SK-N-SH treated with all-trans-retinoic acid at 6 μM for 48 hours (cell line): ENCODE measurements around the gene RPLP1.

Experiments
- ATAC-seq: fragments of 200-7000 bp; cut with Tn5 transposase; 3 replicates; pipeline ENCODE4 v1.9.1; 2020; ENCODE audit warnings: mild to moderate bottlenecking, moderate library complexity
- ARNTL ChIP-seq: fragments of 450-650 bp; formaldehyde crosslinking; IDR thresholded peaks from 2 replicates; pipeline ENCODE4 v1.5.0; 2020; ENCODE audit warnings: low read depth, mild to moderate bottlenecking, moderate library complexity, borderline replicate concordance
- BACH2 ChIP-seq: fragments of 250-450 bp; sonication (Bioruptor Pico); IDR thresholded peaks from 2 replicates; pipeline ENCODE4 v1.9.0; 2021; ENCODE audit warnings: mild to moderate bottlenecking, borderline replicate concordance
- CREB5 ChIP-seq: fragments of 250-450 bp; sonication (Bioruptor Pico); IDR thresholded peaks from 2 replicates; pipeline ENCODE4 v1.5.1; 2020; ENCODE audit warnings: low read depth, mild to moderate bottlenecking, moderate library complexity
- CSDC2 ChIP-seq: fragments of 250-450 bp; sonication (Bioruptor Pico); IDR thresholded peaks from 2 replicates; pipeline ENCODE4 v1.5.0; 2020; ENCODE audit warnings: mild to moderate bottlenecking, moderate library complexity
- CSRNP3 ChIP-seq: fragments of 250-450 bp; sonication (Bioruptor Pico); IDR thresholded peaks from 2 replicates; pipeline ENCODE4 v1.5.1; 2021; ENCODE audit warnings: mild to moderate bottlenecking, moderate library complexity
- ESRRG ChIP-seq: fragments of 250-450 bp; sonication (Bioruptor Pico); IDR thresholded peaks from 2 replicates; pipeline ENCODE4 v1.6.1; 2021; ENCODE audit warnings: mild to moderate bottlenecking
- GLIS3 ChIP-seq: fragments of 250-450 bp; sonication (Bioruptor Pico); IDR thresholded peaks from 2 replicates; pipeline ENCODE4 v1.5.0; 2020; ENCODE audit warnings: mild to moderate bottlenecking, moderate library complexity
- ISL1 ChIP-seq: fragments of 250-450 bp; sonication (Bioruptor Pico); IDR thresholded peaks from 2 replicates; pipeline ENCODE4 v2.1.2; 2022; ENCODE audit warnings: mild to moderate bottlenecking, moderate library complexity
- OSR1 ChIP-seq: fragments of 250-450 bp; sonication (Bioruptor Pico); IDR thresholded peaks from 2 replicates; pipeline ENCODE4 v1.8.0; 2022; ENCODE audit warnings: moderate library complexity, mild to moderate bottlenecking, inconsistent platforms
- PATZ1 ChIP-seq: fragments of 250-450 bp; sonication (Bioruptor Pico); IDR thresholded peaks from 2 replicates; pipeline ENCODE4 v1.8.0; 2020; ENCODE audit warnings: mild to moderate bottlenecking, moderate library complexity, borderline replicate concordance
- POU6F1 ChIP-seq: fragments of 250-450 bp; sonication (Bioruptor Pico); IDR thresholded peaks from 2 replicates; pipeline ENCODE4 v1.8.0; 2021; ENCODE audit warnings: low read depth, mild to moderate bottlenecking, moderate library complexity, borderline replicate concordance
- PPARA ChIP-seq: fragments of 250-450 bp; sonication (Bioruptor Pico); IDR thresholded peaks from 2 replicates; pipeline ENCODE4 v1.5.0; 2020; ENCODE audit warnings: mild to moderate bottlenecking, borderline replicate concordance
- RARB ChIP-seq: fragments of 250-450 bp; sonication (Bioruptor Pico); IDR thresholded peaks from 2 replicates; pipeline ENCODE4 v1.8.0; 2021; ENCODE audit warnings: mild to moderate bottlenecking, moderate library complexity
- SNAI2 ChIP-seq: fragments of 250-450 bp; sonication (Bioruptor Pico); IDR thresholded peaks from 2 replicates; pipeline ENCODE4 v1.5.0; 2020; ENCODE audit warnings: mild to moderate bottlenecking, moderate library complexity
- TCF4 ChIP-seq: fragments of 250-450 bp; sonication (Bioruptor Pico); IDR thresholded peaks from 2 replicates; pipeline ENCODE4 v1.8.0; 2021; ENCODE audit warnings: mild to moderate bottlenecking, moderate library complexity, borderline replicate concordance
- TSHZ2 ChIP-seq: fragments of 250-450 bp; sonication (Bioruptor Pico); IDR thresholded peaks from 2 replicates; pipeline ENCODE4 v1.5.0; 2020; ENCODE audit warnings: mild to moderate bottlenecking, moderate library complexity
- ZC3H10 ChIP-seq: fragments of 250-450 bp; sonication (Bioruptor Pico); IDR thresholded peaks from 2 replicates; pipeline ENCODE4 v1.5.1; 2021; ENCODE audit warnings: mild to moderate bottlenecking, moderate library complexity
- ZFP3 ChIP-seq: fragments of 250-450 bp; sonication (Bioruptor Pico); IDR thresholded peaks from 2 replicates; pipeline ENCODE4 v1.5.0; 2020; ENCODE audit warnings: mild to moderate bottlenecking, moderate library complexity
- ZFP30 ChIP-seq: fragments of 450-650 bp; formaldehyde crosslinking; IDR thresholded peaks from 2 replicates; pipeline ENCODE4 v1.5.0; 2022; ENCODE audit warnings: mild to moderate bottlenecking, moderate library complexity
- ZNF565 ChIP-seq: fragments of 450-650 bp; formaldehyde crosslinking; conservative IDR thresholded peaks from 2 replicates; pipeline ENCODE4 v1.5.0; 2020; ENCODE audit warnings: low read depth, mild to moderate bottlenecking, moderate library complexity
- ZNF70 ChIP-seq: fragments of 450-650 bp; formaldehyde crosslinking; IDR thresholded peaks from 2 replicates; pipeline ENCODE4 v1.5.0; 2020; ENCODE audit warnings: mild to moderate bottlenecking, moderate library complexity
- ZNF8 ChIP-seq: fragments of 450-650 bp; formaldehyde crosslinking; IDR thresholded peaks from 2 replicates; pipeline ENCODE4 v1.5.0; 2020; ENCODE audit warnings: mild to moderate bottlenecking, moderate library complexity

RPLP1 gene

GRCh38 chr15:69469467-69470201 lies 17.0 kb downstream of the RPLP1 start:
- no peak for ATAC-seq
- TF ChIP-seq CSDC2, result no peak
- no peak for TF ChIP-seq SNAI2 (CRISPR knock-in tag)
- TF ChIP-seq ZFP3, result no peak
- TF ChIP-seq OSR1, result no peak
- no peak for TF ChIP-seq TSHZ2
- TF ChIP-seq ZNF565, result no peak
- TF ChIP-seq CSRNP3 (CRISPR knock-in tag), result no peak
- TF ChIP-seq BACH2 (CRISPR knock-in tag), result no peak
- no peak for TF ChIP-seq PATZ1 (CRISPR knock-in tag)
- no peak for TF ChIP-seq ARNTL (CRISPR knock-in tag)
- no peak for TF ChIP-seq ESRRG
- TF ChIP-seq ZC3H10 (CRISPR knock-in tag), result no peak
- no peak for TF ChIP-seq ZNF70 (CRISPR knock-in tag)
- TF ChIP-seq ZFP30, result no peak
- no peak for TF ChIP-seq PPARA
- TF ChIP-seq TCF4 (CRISPR knock-in tag), result no peak
- no peak for TF ChIP-seq RARB (CRISPR knock-in tag)
- TF ChIP-seq ISL1 (CRISPR knock-in tag), result no peak
- no peak for TF ChIP-seq CREB5 (CRISPR knock-in tag)
- TF ChIP-seq ZNF8 (CRISPR knock-in tag), result no peak

GRCh38 chr15:69472046-69472445 lies 19.4 kb downstream of the RPLP1 start:
- no peak for ATAC-seq
- TF ChIP-seq ZNF565 (no peak), ESRRG (no peak), TCF4 (CRISPR knock-in tag) (no peak), GLIS3 (CRISPR knock-in tag) (no peak), PATZ1 (CRISPR knock-in tag) (no peak), TSHZ2 (no peak), ZNF8 (CRISPR knock-in tag) (no peak), ZFP30 (no peak), RARB (CRISPR knock-in tag) (no peak), ISL1 (CRISPR knock-in tag) (no peak), SNAI2 (CRISPR knock-in tag) (no peak), POU6F1 (no peak), CSDC2 (no peak), CSRNP3 (CRISPR knock-in tag) (no peak), OSR1 (no peak), ZFP3 (no peak), ZNF70 (CRISPR knock-in tag) (no peak), ZC3H10 (CRISPR knock-in tag) (no peak), PPARA (no peak)
